ENCODE results near the gene MAN2A2.

DNA sequence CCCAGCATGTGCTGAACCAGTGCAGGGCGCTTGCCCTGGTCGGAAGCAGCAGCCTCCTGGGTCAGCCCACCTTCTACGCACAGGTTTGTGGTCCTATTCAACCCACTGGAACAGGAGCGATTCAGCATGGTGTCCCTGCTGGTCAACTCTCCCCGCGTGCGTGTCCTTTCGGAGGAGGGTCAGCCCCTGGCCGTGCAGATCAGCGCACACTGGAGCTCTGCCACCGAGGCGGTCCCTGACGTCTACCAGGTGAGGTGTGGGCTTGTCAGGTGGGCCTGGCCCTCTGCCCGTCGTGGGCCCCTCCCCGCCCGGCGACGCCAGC lies 8.2 kb downstream of the MAN2A2 start:
- no peak for TF ChIP-seq NFRKB (IDR thresholded peaks at IDR 0.05)
- no peak for TF ChIP-seq ELF4 (IDR thresholded peaks at IDR 0.05)
- TF ChIP-seq BHLHE40 (IDR thresholded peaks at IDR 0.05; ENCODE audit: borderline replicate concordance): no peak
- TF ChIP-seq SUZ12 (IDR thresholded peaks at IDR 0.05): no peak
- TF ChIP-seq ARNT (IDR thresholded peaks at IDR 0.05): no peak
- no peak for TF ChIP-seq SP1 (IDR thresholded peaks at IDR 0.05)
- no peak for TF ChIP-seq FOXM1 (IDR thresholded peaks at IDR 0.05; ENCODE audit: borderline replicate concordance)
- no peak for TF ChIP-seq FOXK2 (IDR thresholded peaks at IDR 0.05)
- TF ChIP-seq TARDBP (IDR thresholded peaks at IDR 0.05): no peak
- no peak for TF ChIP-seq CTBP1 (IDR thresholded peaks at IDR 0.05; ENCODE audit: borderline replicate concordance)
- TF ChIP-seq ZNF384 (IDR thresholded peaks at IDR 0.05): no peak

Data from HEK293T (cell line).